Fibroblast of villous mesenchyme (primary cell): ENCODE measurements around the gene TBC1D22A. TPM values are rescaled to one million over a fixed set of nuclear protein-coding genes. Genes with fewer than 3 reads are reported as not detected.

Experiments used
- DNase-seq: peaks from one replicate; pipeline ENCODE4 v3.0.0-alpha.2; 2010; ENCODE audit warnings: low read depth
- H3K4me3 ChIP-seq: 2 replicates; pipeline ENCODE4 v1.5.1; 2011; ENCODE audit warnings: low read depth, mild to moderate bottlenecking, low read length
- CTCF ChIP-seq: IDR thresholded peaks from 2 replicates; pipeline ENCODE4 v1.5.1; 2012; ENCODE audit warnings: low read depth, mild to moderate bottlenecking, low read length; ENCODE audit not compliant: insufficient read depth
- total RNA-seq: library from RNA; depleted of rRNA; stranded (reverse); fragments of >200 nt; gene quantifications from 2 replicates; pipeline ENCODE4 v1.2.3, GENCODE V29; 2012

The TBC1D22A gene
- total RNA-seq, 1 donor: 12.5 TPM

DNA sequence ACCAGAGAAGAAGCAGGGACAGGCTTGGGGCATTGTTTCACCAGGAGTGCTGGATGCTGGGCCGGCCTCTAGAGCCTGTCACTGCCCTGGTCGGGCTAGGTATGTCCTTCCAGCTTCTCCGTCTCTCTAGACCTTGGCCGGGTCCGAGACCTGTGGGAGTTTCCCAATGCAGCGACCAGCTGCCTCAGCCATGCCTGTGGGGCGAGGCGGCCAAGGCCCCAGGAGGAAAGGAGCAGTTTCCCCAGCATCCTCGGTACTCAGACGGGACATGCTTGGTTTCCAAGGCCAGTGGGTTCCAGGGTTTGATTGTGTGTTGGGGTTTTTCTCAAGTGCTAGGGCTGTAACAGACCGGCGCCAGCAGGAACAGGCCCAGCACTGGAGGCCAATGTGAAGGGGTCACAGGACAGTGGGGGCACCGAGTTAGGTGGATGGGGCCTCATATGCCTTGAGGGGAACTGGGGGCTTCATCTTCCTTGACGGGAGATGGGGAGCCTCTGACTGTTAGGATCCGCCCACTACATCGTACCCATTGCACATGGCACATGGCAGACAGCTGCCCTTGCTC, 339.0 kb downstream of the TBC1D22A start:
- no peak overlapping the region for H3K4me3 ChIP-seq
- no peak for DNase-seq
- TF ChIP-seq CTCF: no peak

DNA sequence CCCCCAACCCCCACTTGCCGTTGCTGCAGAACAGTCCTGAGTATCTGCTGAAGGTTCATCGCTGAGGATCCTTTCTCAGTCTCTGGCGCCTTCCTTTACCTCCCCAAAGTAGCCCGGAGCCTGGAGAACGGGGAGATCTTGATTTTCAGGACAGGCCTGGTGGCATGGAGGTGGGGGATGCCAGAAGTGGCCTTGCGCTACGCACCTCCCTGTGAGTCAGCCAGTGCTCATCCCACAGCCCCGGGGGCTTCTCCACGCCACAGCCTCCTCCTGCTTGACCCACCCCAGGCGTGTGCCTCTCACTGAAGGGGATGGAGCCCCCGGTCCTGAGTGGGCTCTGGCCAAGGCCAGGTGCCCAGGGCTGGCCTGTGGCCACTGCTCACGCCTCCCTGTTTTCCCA, 339.6 kb downstream of the TBC1D22A start:
- H3K4me3 ChIP-seq: no peak overlapping the region
- no peak for DNase-seq

GRCh38 chr22:47102648-47103047, 340.2 kb downstream of the TBC1D22A start:
- DNase-seq: peak; percentile 47

More for the DNA sequence above, 339.6 kb downstream of the TBC1D22A start:
- TF ChIP-seq CTCF: no peak

DNA sequence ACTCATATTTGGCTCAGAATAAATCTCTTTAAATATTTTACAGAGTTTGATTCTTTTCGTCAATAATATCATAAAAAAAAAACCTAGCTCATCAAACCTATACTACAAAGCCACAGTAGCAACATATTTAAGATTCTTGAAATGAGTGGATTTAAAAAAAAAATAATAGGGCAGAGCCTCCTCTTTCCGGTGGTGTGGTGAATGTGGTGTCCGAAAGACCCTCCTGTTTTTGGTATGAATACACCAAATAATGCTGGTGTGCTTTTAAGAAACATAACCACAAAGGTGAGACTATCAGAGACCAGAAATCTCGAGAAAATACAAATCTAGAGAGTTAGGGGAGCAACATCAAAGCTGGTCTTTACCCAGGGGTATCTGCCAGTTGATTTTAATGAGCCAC, 342.6 kb downstream of the TBC1D22A start:
- no peak overlapping the region for H3K4me3 ChIP-seq
- DNase-seq: no peak
- no peak for TF ChIP-seq CTCF

More at GRCh38 chr22:47102648-47103047, 340.2 kb downstream of the TBC1D22A start:
- no peak overlapping the region for H3K4me3 ChIP-seq
- TF ChIP-seq CTCF: no peak

DNA sequence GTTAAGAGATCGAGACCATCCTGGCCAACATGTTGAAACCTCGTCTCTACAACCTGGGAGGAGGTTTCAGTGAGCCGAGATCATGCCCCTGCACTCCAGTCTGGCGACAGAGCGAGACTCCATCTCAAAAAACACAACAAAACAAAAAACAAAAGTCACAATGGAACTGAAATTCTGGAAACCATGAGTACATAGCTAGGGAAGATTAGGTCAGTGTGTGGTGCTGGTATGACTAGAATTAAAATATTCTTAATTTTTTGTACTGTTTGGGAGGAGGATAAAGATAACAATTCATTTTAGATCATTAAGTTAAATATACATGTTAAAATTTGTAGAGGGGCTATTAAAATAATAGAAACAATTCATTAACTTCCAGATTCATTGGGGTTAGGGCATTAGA, 344.4 kb downstream of the TBC1D22A start:
- no peak for DNase-seq
- H3K4me3 ChIP-seq: no peak overlapping the region
- TF ChIP-seq CTCF: no peak

DNA sequence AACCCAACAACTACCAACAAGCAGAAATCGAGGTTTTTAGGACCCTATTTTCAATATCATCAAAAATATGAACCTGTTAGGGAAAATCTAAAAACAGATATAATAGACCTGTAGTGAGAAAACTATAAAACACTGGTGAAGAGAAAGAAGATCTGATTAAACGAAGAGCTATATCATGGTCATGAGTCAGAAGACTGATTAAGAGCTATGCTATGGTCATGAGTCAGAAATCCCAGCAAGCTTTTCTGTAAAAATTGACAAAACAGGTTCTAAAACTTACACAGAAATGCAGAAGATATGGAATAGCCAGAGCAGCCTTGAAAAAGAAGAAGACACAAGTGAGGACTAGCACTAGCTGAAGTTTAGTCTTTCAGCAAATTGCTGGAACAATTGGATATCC, 345.0 kb downstream of the TBC1D22A start:
- peak; percentile 81 for DNase-seq
- H3K4me3 ChIP-seq: no peak overlapping the region
- no peak for TF ChIP-seq CTCF
